HG03432 (cell line): ENCODE data around the gene CAPN10.
"Not testable (repeated sequence)": the region's sequence is repeated elsewhere in the genome, so short reads cannot be mapped to it uniquely, and the experiment has no call there.

Experiments used
- ATAC-seq: cut with Tn5 transposase; IDR thresholded peaks from one replicate; pipeline ENCODE4 v1.9.1; 2021; ENCODE audit warnings: mild to moderate bottlenecking, moderate library complexity; ENCODE audit not compliant: unreplicated experiment

Gene CAPN10

GRCh38 chr2:240601061-240601830 lies 14.7 kb downstream of the CAPN10 start:
- ATAC-seq: no peak

- no peak for ATAC-seq
Observed at GRCh38 chr2:240601831-240602160, 15.3 kb downstream of the CAPN10 start.

- no peak for ATAC-seq
Observed at GRCh38 chr2:240602266-240603050, 15.9 kb downstream of the CAPN10 start.

- ATAC-seq: no peak
Observed at GRCh38 chr2:240603081-240603835, 16.7 kb downstream of the CAPN10 start.

GRCh38 chr2:240603846-240604245 lies 17.3 kb downstream of the CAPN10 start:
- no peak for ATAC-seq

GRCh38 chr2:240604291-240604938 lies 17.9 kb downstream of the CAPN10 start:
- no peak for ATAC-seq

- ATAC-seq: no peak
Observed at GRCh38 chr2:240604939-240605716, 18.6 kb downstream of the CAPN10 start.

- ATAC-seq: no peak
Observed at GRCh38 chr2:240605867-240606743, 19.6 kb downstream of the CAPN10 start.

- no peak for ATAC-seq
Observed at GRCh38 chr2:240611601-240612210, 25.2 kb downstream of the CAPN10 start.

GRCh38 chr2:240613781-240614180 lies 27.2 kb downstream of the CAPN10 start:
- no peak for ATAC-seq

- ATAC-seq: no peak
Observed at GRCh38 chr2:240614391-240614790, 27.9 kb downstream of the CAPN10 start.

- ATAC-seq: no peak
Observed at GRCh38 chr2:240615396-240615795, 28.9 kb downstream of the CAPN10 start.

- ATAC-seq: no peak
Observed at GRCh38 chr2:240615820-240616547, 29.4 kb downstream of the CAPN10 start.

- ATAC-seq: not testable (repeated sequence)
Observed at GRCh38 chr2:240616860-240617666, 30.5 kb downstream of the CAPN10 start.

- no peak for ATAC-seq
Observed at GRCh38 chr2:240618776-240619175, 32.2 kb downstream of the CAPN10 start.

- ATAC-seq: no peak
Observed at GRCh38 chr2:240619506-240620148, 33.1 kb downstream of the CAPN10 start.

GRCh38 chr2:240620149-240620731 lies 33.7 kb downstream of the CAPN10 start:
- no peak for ATAC-seq
